K562 (cell line): ENCODE results near the gene GALNT7. TPM values are rescaled to one million over a fixed set of nuclear protein-coding genes. Genes with fewer than 3 reads are reported as not detected.

Experiments used
- ATAC-seq: fragments of 200-7000 bp; cut with Tn5 transposase; 3 replicates; pipeline ENCODE4 v1.9.1; 2020; ENCODE audit warnings: moderate library complexity
- BruUV-seq: library from RNA; stranded (reverse); fragments of 400-500 nt; replicated peaks from 2 replicates; lab custom pipeline; 2021; lab: Mats Ljungman, UMichigan
- CTCF ChIA-PET: fragments of 300-600 bp; formaldehyde crosslinking; extraction: SDS; loops from one replicate; lab custom pipeline; 2021; ENCODE audit warnings: low intra/inter-chr PET ratio; lab: Yijun Ruan, JAX
- POLR2A ChIA-PET: fragments of 300-600, 350-650 bp; sonication (Branson Sonifier 250); formaldehyde crosslinking; extraction: SDS; loops from one replicate; lab custom pipeline; 2021; ENCODE audit warnings: antibody characterized with exemption, inconsistent platforms; lab: Yijun Ruan, JAX
- DNase-seq, 4 experiments: peaks; one replicate each; pipeline versions ENCODE4 v3.0.0 to v3.0.0-alpha.2; 2011 to 2018; ENCODE audit warnings: low spot score in 3 of 4, mixed read lengths in 3 of 4; ENCODE audit errors: extremely low read depth in 1 of 4
- FAIRE-seq: peaks from 2 replicates; lab custom pipeline; 2011; peaks lifted over from hg19 to GRCh38; lab: Jason Lieb, UNC
- H2AFZ ChIP-seq: 2 replicates; pipeline ENCODE4 v1.6.0; 2011; ENCODE audit warnings: low read depth, low read length, control low read depth, inconsistent platforms
- H3K27ac ChIP-seq: fragments of 200-600 bp; 3 replicates; pipeline ENCODE4 v1.8.0; 2011; ENCODE audit warnings: low read depth, mild to moderate bottlenecking, control low read depth, inconsistent platforms, low read length, moderate library complexity, mixed read lengths; ENCODE audit errors: extremely low read depth
- H3K27me3 ChIP-seq, 2 experiments: fragments of 300-600 bp in 1 of 2; 2 replicates in 1 of 2; 3 replicates in 1 of 2; pipeline versions ENCODE4 v1.6.0 to v1.8.0; 2011; ENCODE audit warnings: inconsistent platforms in 2 of 2, low read length in 2 of 2, mild to moderate bottlenecking in 1 of 2, mixed read lengths in 1 of 2, moderate library complexity in 1 of 2; ENCODE audit not compliant: control insufficient read depth in 2 of 2, insufficient read depth in 2 of 2
- H3K36me3 ChIP-seq: fragments of 300-600 bp; 3 replicates; pipeline ENCODE4 v1.8.0; 2011; ENCODE audit warnings: mild to moderate bottlenecking, low read length, inconsistent platforms; ENCODE audit not compliant: control insufficient read depth, insufficient read depth
- H3K4me1 ChIP-seq, 2 experiments: fragments of 200-600 bp in 1 of 2; replicated peaks in 1 of 2; 2 replicates in 1 of 2; 3 replicates in 1 of 2; pipeline versions ENCODE4 v1.5.1 to v1.8.0; 2011; ENCODE audit warnings: inconsistent platforms in 2 of 2, low read length in 2 of 2, mild to moderate bottlenecking in 1 of 2, mixed read lengths in 1 of 2, moderate library complexity in 1 of 2; ENCODE audit not compliant: control insufficient read depth in 2 of 2, insufficient read depth in 2 of 2
- H3K4me2 ChIP-seq: 2 replicates; pipeline ENCODE4 v1.6.1; 2011; ENCODE audit warnings: low read length, control low read depth, inconsistent platforms, mixed read lengths; ENCODE audit not compliant: insufficient read depth
- H3K4me3 ChIP-seq: fragments of 200-600 bp; sonication (generic), shearing (Covaris generic); 2 replicates; pipeline ENCODE4 v1.5.1; 2016; ENCODE audit warnings: control low read depth, inconsistent platforms
- H3K79me2 ChIP-seq: fragments of 200-600 bp; 3 replicates; pipeline ENCODE4 v1.8.0; 2011; ENCODE audit warnings: low read length, inconsistent platforms; ENCODE audit not compliant: control insufficient read depth, insufficient read depth
- H3K9ac ChIP-seq, 2 experiments: 2 replicates each; pipeline versions ENCODE4 v1.6.0 to v1.6.1; 2011; ENCODE audit warnings: low read depth in 2 of 2, low read length in 2 of 2, control low read depth in 1 of 2, inconsistent platforms in 1 of 2, mild to moderate bottlenecking in 1 of 2, mixed read lengths in 1 of 2; ENCODE audit not compliant: insufficient read depth in 1 of 2
- H3K9me1 ChIP-seq: one replicate; pipeline ENCODE4 v1.6.0; 2011; ENCODE audit warnings: inconsistent platforms, mild to moderate bottlenecking, low read length, moderate library complexity; ENCODE audit not compliant: control insufficient read depth, insufficient read depth
- H3K9me3 ChIP-seq: replicated peaks from 2 replicates; pipeline ENCODE4 v1.5.1; 2011; ENCODE audit warnings: low read depth, low read length, inconsistent platforms; ENCODE audit not compliant: control insufficient read depth, insufficient read depth
- H4K20me1 ChIP-seq: replicated peaks from 2 replicates; pipeline ENCODE4 v1.6.1; 2011; ENCODE audit warnings: low read length, inconsistent platforms, mixed read lengths; ENCODE audit not compliant: control insufficient read depth, insufficient read depth
- ARNT ChIP-seq, 2 experiments: fragments of 450-650 bp; IDR thresholded peaks; 2 replicates each; pipeline ENCODE4 v1.6.1; 2016; ENCODE audit warnings: mild to moderate bottlenecking in 1 of 2
- CBFA2T2 ChIP-seq: fragments of 450-650 bp; conservative IDR thresholded peaks from 2 replicates; pipeline ENCODE4 v1.6.1; 2017; ENCODE audit warnings: mild to moderate bottlenecking
- E2F3 ChIP-seq: fragments of 250-450 bp; sonication (Bioruptor Pico); IDR thresholded peaks from 2 replicates; pipeline ENCODE4 v1.4.0; 2020; ENCODE audit warnings: mild to moderate bottlenecking
- FUS ChIP-seq: fragments of 200-400 bp; formaldehyde crosslinking; optimal IDR thresholded peaks from 2 replicates; pipeline ENCODE3; 2017; ENCODE audit warnings: low read depth, low read length
- HDAC1 ChIP-seq, 2 experiments: fragments of 450-650 bp; IDR thresholded peaks; 2 replicates each; pipeline ENCODE4 v1.6.1; 2016 to 2017; ENCODE audit warnings: inconsistent platforms in 1 of 2, mild to moderate bottlenecking in 1 of 2, moderate library complexity in 1 of 2
- HMGN3 ChIP-seq: IDR thresholded peaks from 2 replicates; pipeline ENCODE4 v1.6.1; 2011; ENCODE audit warnings: borderline replicate concordance, low read depth, mild to moderate bottlenecking, mixed read lengths, low read length; ENCODE audit not compliant: insufficient read length; ENCODE audit errors: extremely low read depth
- HNRNPLL ChIP-seq: fragments of 200-400 bp; formaldehyde crosslinking; IDR thresholded peaks from 2 replicates; pipeline ENCODE4 v1.6.1; 2017; ENCODE audit warnings: low read length, low read depth, mild to moderate bottlenecking; ENCODE audit not compliant: poor library complexity, severe bottlenecking
- SMAD4 ChIP-seq: fragments of 250-450 bp; sonication (Bioruptor Pico); conservative IDR thresholded peaks from 2 replicates; pipeline ENCODE4 v1.8.0; 2021; ENCODE audit warnings: inconsistent platforms, mild to moderate bottlenecking, moderate library complexity
- TAL1 ChIP-seq: fragments of 450-650 bp; IDR thresholded peaks from 2 replicates; pipeline ENCODE4 v1.6.1; 2016; ENCODE audit warnings: mild to moderate bottlenecking
- TEAD4 ChIP-seq, 2 experiments: sonication (generic) in 1 of 2; formaldehyde crosslinking in 1 of 2; IDR thresholded peaks; 2 replicates each; pipeline versions ENCODE4 v1.6.1 to v1.8.0; 2012 to 2022; ENCODE audit warnings: borderline replicate concordance in 1 of 2, inconsistent platforms in 1 of 2, low read length in 1 of 2, mild to moderate bottlenecking in 1 of 2, missing genetic modification reagents in 1 of 2
- ZNF41 ChIP-seq: fragments of 250-450 bp; sonication (Bioruptor Pico); conservative IDR thresholded peaks from 2 replicates; pipeline ENCODE4 v1.4.0; 2020; ENCODE audit warnings: mild to moderate bottlenecking
- WGBS: fragments of 100-300 bp; shearing (Covaris generic); methylation state at CpG from one replicate; pipeline ENCODE4 v1.1.6; 2016; ENCODE audit warnings: low coverage, mixed read lengths; ENCODE audit not compliant: insufficient coverage; ENCODE audit errors: missing lambda C conversion rate; 5-methylcytosine and 5-hydroxymethylcytosine counted together
- in situ Hi-C: fragments of 300-500 bp; cut with MboI; formaldehyde crosslinking; loops from 4 replicates; pipeline ENCODE4 v1.15.0; 2018; ENCODE audit warnings: inconsistent platforms, mixed read lengths
- intact Hi-C: fragments of 100-400 bp; cut with micrococcal nuclease; formaldehyde crosslinking; loops from 2 replicates; pipeline ENCODE4 v1.14.2; 2022
- polyA plus RNA-seq, 8 experiments: library from polyadenylated mRNA; depleted of rRNA in 4 of 8; stranded (reverse) in 5 of 8; unstranded in 3 of 8; fragments of >200 nt; fragmentation: Nextera tagmentation in 2 of 8; fragmentation: Illumina TruSeq in 1 of 8; extraction: Ambion mirVana in 2 of 8; extraction: Trizol in 1 of 8; gene quantifications; 2 replicates each; pipeline versions ENCODE4 v1.2.1 to v1.2.3, GENCODE V29; 2011 to 2014; ENCODE audit warnings: inconsistent platforms in 1 of 8, missing spikeins in 1 of 8
- total RNA-seq, 7 experiments: library from RNA; depleted of rRNA in 6 of 7; stranded (reverse); fragments of >200 nt in 6 of 7; fragmentation: Illumina TruSeq in 2 of 7; extraction: Trizol in 2 of 7; gene quantifications; 2 replicates each; pipeline versions ENCODE4 v1.2.1 to v1.2.3, GENCODE V29; 2011 to 2021; ENCODE audit warnings: low replicate concordance in 1 of 7
- TF ChIP-seq, protein P1 (sequence below): fragments of 250-450 bp; sonication (Bioruptor Pico); IDR thresholded peaks from 2 replicates; pipeline ENCODE4 v1.5.0; 2021; ENCODE audit warnings: mild to moderate bottlenecking, borderline replicate concordance
- TF ChIP-seq, protein P2 (sequence below), 2 experiments: IDR thresholded peaks; 2 replicates each; pipeline ENCODE4 v1.6.1; 2012; ENCODE audit warnings: improper control_type of control experiment in 2 of 2, low read depth in 2 of 2, low read length in 2 of 2, borderline replicate concordance in 1 of 2
- TF ChIP-seq, protein P3 (sequence below): fragments of 450-650 bp; IDR thresholded peaks from 2 replicates; pipeline ENCODE4 v1.7.0; 2016; ENCODE audit warnings: borderline replicate concordance

Gene GALNT7
- total and polyA plus RNA-seq, 9 of the 15 experiments (the other 6 are each of a cell fraction or from before 2014, with no cell fraction given), result 16.7 to 38.7 (median 31.1) TPM

DNA sequence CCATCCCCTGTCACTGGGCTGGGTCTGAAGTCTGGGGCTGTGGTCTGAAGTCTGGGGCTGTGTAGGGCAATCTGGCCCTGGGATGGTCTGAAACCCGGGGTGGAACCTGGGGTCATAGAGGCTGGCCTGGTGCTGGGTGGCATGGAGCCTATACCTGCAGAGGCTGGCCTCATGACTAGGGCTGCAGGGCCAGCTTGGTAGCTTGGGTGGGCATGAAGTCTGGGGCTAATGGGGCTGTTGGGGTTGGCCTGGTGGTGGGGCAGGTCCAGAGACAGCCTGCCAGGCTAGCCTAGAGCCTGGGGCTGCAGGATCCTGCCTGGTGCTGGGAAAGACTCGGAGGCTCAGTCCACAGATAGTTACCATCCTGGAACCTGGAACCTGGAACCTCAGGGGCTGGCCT is 37.0 kb downstream of the GALNT7 start (continued):
- TF ChIP-seq E2F3 (CRISPR knock-in tag), result no peak
- no peak for TF ChIP-seq SMAD4 (CRISPR knock-in tag)
- TF ChIP-seq, protein P1, sequence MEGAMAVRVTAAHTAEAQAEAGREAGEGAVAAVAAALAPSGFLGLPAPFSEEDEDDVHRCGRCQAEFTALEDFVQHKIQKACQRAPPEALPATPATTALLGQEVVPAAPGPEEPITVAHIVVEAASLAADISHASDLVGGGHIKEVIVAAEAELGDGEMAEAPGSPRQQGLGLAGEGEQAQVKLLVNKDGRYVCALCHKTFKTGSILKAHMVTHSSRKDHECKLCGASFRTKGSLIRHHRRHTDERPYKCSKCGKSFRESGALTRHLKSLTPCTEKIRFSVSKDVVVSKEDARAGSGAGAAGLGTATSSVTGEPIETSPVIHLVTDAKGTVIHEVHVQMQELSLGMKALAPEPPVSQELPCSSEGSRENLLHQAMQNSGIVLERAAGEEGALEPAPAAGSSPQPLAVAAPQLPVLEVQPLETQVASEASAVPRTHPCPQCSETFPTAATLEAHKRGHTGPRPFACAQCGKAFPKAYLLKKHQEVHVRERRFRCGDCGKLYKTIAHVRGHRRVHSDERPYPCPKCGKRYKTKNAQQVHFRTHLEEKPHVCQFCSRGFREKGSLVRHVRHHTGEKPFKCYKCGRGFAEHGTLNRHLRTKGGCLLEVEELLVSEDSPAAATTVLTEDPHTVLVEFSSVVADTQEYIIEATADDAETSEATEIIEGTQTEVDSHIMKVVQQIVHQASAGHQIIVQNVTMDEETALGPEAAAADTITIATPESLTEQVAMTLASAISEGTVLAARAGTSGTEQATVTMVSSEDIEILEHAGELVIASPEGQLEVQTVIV, result no peak

DNA sequence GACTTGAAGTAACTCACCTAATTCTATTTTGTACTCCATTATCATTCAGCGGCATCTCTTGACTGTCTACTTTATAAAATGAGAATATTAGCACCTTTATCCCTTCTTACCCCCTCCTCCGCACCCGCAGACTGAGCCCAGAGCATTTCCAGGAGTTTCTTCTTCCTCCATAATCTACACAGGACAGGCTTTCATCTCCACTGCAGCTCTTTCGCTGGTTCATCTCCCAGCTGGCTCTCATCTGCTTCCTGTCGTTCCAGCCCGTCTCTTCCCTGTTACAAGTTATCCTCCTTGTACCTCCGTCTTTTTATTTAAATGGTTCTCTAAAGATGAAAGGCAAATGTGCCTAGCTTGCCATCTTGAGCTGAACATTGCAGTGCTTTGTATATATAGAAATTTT is 39.8 kb downstream of the GALNT7 start:
- peak overlapping the region; percentile 37 for H2AFZ ChIP-seq
- no peaks in the 10 kb centered on the region for H3K27me3 ChIP-seq
- peak overlapping the region in 1 of 2 experiments; percentile 67; a peak in 1 of 4 replicates for H3K9ac ChIP-seq
- ChIA-PET CTCF (no interaction called here), POLR2A (interaction anchor here (1.2 kb wide), 1 partner anchor 38 kb away, joined by 3 read pairs; no protein-coding TSS in a partner anchor)
- H3K9me3 ChIP-seq, result 0 out of 2 replicates have a peak, but pooled peaks cover 2% of the 10 kb centered on the region
- H3K4me1 ChIP-seq, result peaks cover 15 to 26% of the 10 kb centered on the region in 2 experiments
- H4K20me1 ChIP-seq, result no peaks in the 10 kb centered on the region
- intact Hi-C loops (no loop called here), in situ Hi-C loops (no loop called here)
- peak; percentile 77 for ATAC-seq
- WGBS, result 10% methylated on average over 7 of the region's 7 CpGs
- peak overlapping the region; percentile 62 for H3K4me2 ChIP-seq
- H3K79me2 ChIP-seq, result peaks cover 80% of the 10 kb centered on the region
- peak in 3 of 4 experiments; percentile 21 to 72 (median 62) for DNase-seq
- peak; percentile 80 for FAIRE-seq
- no TSS peak for BruUV-seq
- H3K4me3 ChIP-seq, result peak overlapping the region; percentile 2; the same call in 1 of the 2 replicates
- peaks cover 6% of the 10 kb centered on the region; the same call in 1 of the 3 replicates for H3K36me3 ChIP-seq
- H3K27ac ChIP-seq, result peak overlapping the region; percentile 34; the same call in 1 of the 3 replicates
- no peaks in the 10 kb centered on the region for H3K9me1 ChIP-seq
- TF ChIP-seq, protein P2, sequence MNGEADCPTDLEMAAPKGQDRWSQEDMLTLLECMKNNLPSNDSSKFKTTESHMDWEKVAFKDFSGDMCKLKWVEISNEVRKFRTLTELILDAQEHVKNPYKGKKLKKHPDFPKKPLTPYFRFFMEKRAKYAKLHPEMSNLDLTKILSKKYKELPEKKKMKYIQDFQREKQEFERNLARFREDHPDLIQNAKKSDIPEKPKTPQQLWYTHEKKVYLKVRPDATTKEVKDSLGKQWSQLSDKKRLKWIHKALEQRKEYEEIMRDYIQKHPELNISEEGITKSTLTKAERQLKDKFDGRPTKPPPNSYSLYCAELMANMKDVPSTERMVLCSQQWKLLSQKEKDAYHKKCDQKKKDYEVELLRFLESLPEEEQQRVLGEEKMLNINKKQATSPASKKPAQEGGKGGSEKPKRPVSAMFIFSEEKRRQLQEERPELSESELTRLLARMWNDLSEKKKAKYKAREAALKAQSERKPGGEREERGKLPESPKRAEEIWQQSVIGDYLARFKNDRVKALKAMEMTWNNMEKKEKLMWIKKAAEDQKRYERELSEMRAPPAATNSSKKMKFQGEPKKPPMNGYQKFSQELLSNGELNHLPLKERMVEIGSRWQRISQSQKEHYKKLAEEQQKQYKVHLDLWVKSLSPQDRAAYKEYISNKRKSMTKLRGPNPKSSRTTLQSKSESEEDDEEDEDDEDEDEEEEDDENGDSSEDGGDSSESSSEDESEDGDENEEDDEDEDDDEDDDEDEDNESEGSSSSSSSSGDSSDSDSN (IDR thresholded peaks at IDR 0.05; ENCODE audit: borderline replicate concordance in 1 of 2, low read depth in 2 of 2, low read length in 2 of 2), result 0 out of 4 replicates have a peak, but pooled peaks of 1 of the 2 experiments have one; percentile 28
- TF ChIP-seq HMGN3, result no peak
- TF ChIP-seq TEAD4 (IDR thresholded peaks at IDR 0.05; ENCODE audit: low read length), result peak; percentile 51; the same call in 1 of the 2 replicates
- TF ChIP-seq TEAD4 (CRISPR knock-in tag; IDR thresholded peaks at IDR 0.05; ENCODE audit: borderline replicate concordance), result no peak
- no peak for TF ChIP-seq FUS
- no peak for TF ChIP-seq ARNT (IDR thresholded peaks at IDR 0.05)
- TF ChIP-seq, protein P3, sequence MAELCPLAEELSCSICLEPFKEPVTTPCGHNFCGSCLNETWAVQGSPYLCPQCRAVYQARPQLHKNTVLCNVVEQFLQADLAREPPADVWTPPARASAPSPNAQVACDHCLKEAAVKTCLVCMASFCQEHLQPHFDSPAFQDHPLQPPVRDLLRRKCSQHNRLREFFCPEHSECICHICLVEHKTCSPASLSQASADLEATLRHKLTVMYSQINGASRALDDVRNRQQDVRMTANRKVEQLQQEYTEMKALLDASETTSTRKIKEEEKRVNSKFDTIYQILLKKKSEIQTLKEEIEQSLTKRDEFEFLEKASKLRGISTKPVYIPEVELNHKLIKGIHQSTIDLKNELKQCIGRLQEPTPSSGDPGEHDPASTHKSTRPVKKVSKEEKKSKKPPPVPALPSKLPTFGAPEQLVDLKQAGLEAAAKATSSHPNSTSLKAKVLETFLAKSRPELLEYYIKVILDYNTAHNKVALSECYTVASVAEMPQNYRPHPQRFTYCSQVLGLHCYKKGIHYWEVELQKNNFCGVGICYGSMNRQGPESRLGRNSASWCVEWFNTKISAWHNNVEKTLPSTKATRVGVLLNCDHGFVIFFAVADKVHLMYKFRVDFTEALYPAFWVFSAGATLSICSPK, result no peak
- no peak for TF ChIP-seq ZNF41
- peak; percentile 66 for TF ChIP-seq CBFA2T2
- TF ChIP-seq HNRNPLL, result no peak
- peak; percentile 40; the same call in 1 of the 2 replicates for TF ChIP-seq TAL1
- TF ChIP-seq HDAC1 (IDR thresholded peaks at IDR 0.05), result peak in 1 of 2 experiments; percentile 22; a peak in 1 of 4 replicates
